HEK293 (cell line): ENCODE measurements around the gene EFCAB14.

Source experiments
- CTCF ChIA-PET: fragments of 350-600 bp; formaldehyde crosslinking; extraction: SDS; loops from one replicate; lab custom pipeline; 2021; ENCODE audit warnings: antibody characterized with exemption; lab: Yijun Ruan, JAX
- POLR2A ChIA-PET: fragments of 300-600 bp; formaldehyde crosslinking; extraction: SDS; loops from one replicate; lab custom pipeline; 2020; ENCODE audit warnings: antibody characterized with exemption, inconsistent platforms; lab: Yijun Ruan, JAX
- H3K27ac ChIP-seq: fragments of 200-500 bp; sonication (Bioruptor generic); 2 replicates; pipeline ENCODE4 v1.5.1; 2014; ENCODE audit warnings: low read depth, low read length, control low read depth, inconsistent platforms; ENCODE audit errors: extremely low read depth
- H3K36me3 ChIP-seq, 2 experiments: fragments of 200-500 bp in 1 of 2; sonication (Bioruptor generic) in 1 of 2; 1 replicate in 1 of 2; 2 replicates in 1 of 2; pipeline ENCODE4 v1.5.1; 2014 to 2017; ENCODE audit warnings: inconsistent platforms in 2 of 2, low read length in 2 of 2; ENCODE audit not compliant: control insufficient read depth in 2 of 2, insufficient read depth in 1 of 2
- H3K4me1 ChIP-seq: fragments of 200-500 bp; sonication (Bioruptor generic); 2 replicates; pipeline ENCODE4 v1.5.1; 2014; ENCODE audit warnings: mild to moderate bottlenecking, low read length, inconsistent platforms; ENCODE audit not compliant: control insufficient read depth, insufficient read depth
- H3K4me3 ChIP-seq: 2 replicates; pipeline ENCODE4 v1.5.1; 2011; ENCODE audit warnings: low read depth, mild to moderate bottlenecking, control low read depth, low read length, moderate library complexity
- H3K9me3 ChIP-seq: fragments of 200-500 bp; sonication (Bioruptor generic); 2 replicates; pipeline ENCODE4 v1.5.1; 2014; ENCODE audit warnings: low read depth, low read length, inconsistent platforms; ENCODE audit not compliant: control insufficient read depth, insufficient read depth
- GLIS1 ChIP-seq: fragments of 450-650 bp; formaldehyde crosslinking; IDR thresholded peaks from 2 replicates; pipeline ENCODE4 v1.5.1; 2016; ENCODE audit warnings: missing biosample characterization, missing genetic modification characterization
- KLF10 ChIP-seq: fragments of 450-650 bp; IDR thresholded peaks from 2 replicates; pipeline ENCODE4 v1.5.1; 2018; ENCODE audit warnings: missing biosample characterization, mild to moderate bottlenecking, missing genetic modification characterization
- PATZ1 ChIP-seq: fragments of 450-650 bp; formaldehyde crosslinking; IDR thresholded peaks from 2 replicates; pipeline ENCODE4 v1.5.1; 2016; ENCODE audit warnings: missing biosample characterization, missing genetic modification characterization
- PRDM2 ChIP-seq: fragments of 450-650 bp; formaldehyde crosslinking; IDR thresholded peaks from 2 replicates; pipeline ENCODE4 v1.5.1; 2016; ENCODE audit warnings: missing biosample characterization, missing genetic modification characterization, borderline replicate concordance
- SP7 ChIP-seq: fragments of 450-650 bp; formaldehyde crosslinking; IDR thresholded peaks from 2 replicates; pipeline ENCODE4 v1.5.1; 2016; ENCODE audit warnings: missing biosample characterization, missing genetic modification characterization
- ZFP69B ChIP-seq: fragments of 450-650 bp; formaldehyde crosslinking; IDR thresholded peaks from 2 replicates; pipeline ENCODE4 v1.5.1; 2016; ENCODE audit warnings: missing biosample characterization, missing genetic modification characterization
- ZNF10 ChIP-seq: fragments of 450-650 bp; formaldehyde crosslinking; IDR thresholded peaks from 2 replicates; pipeline ENCODE4 v1.5.1; 2017; ENCODE audit warnings: missing biosample characterization, missing genetic modification characterization
- ZNF132 ChIP-seq: fragments of 450-650 bp; formaldehyde crosslinking; IDR thresholded peaks from 2 replicates; pipeline ENCODE4 v1.5.1; 2017; ENCODE audit warnings: missing biosample characterization, missing genetic modification characterization, borderline replicate concordance
- ZNF335 ChIP-seq: fragments of 450-650 bp; formaldehyde crosslinking; conservative IDR thresholded peaks from 2 replicates; pipeline ENCODE4 v1.5.1; 2016; ENCODE audit warnings: missing biosample characterization, missing genetic modification characterization
- ZNF423 ChIP-seq: fragments of 450-650 bp; formaldehyde crosslinking; IDR thresholded peaks from 2 replicates; pipeline ENCODE4 v1.5.1; 2016; ENCODE audit warnings: missing biosample characterization, missing genetic modification characterization
- ZNF449 ChIP-seq: fragments of 450-650 bp; formaldehyde crosslinking; IDR thresholded peaks from 2 replicates; pipeline ENCODE4 v1.5.1; 2017; ENCODE audit warnings: missing biosample characterization, mild to moderate bottlenecking, missing genetic modification characterization, moderate library complexity
- ZNF548 ChIP-seq: fragments of 450-650 bp; formaldehyde crosslinking; IDR thresholded peaks from 2 replicates; pipeline ENCODE4 v1.5.1; 2016; ENCODE audit warnings: missing biosample characterization, missing genetic modification characterization
- ZNF561 ChIP-seq: fragments of 450-650 bp; IDR thresholded peaks from 2 replicates; pipeline ENCODE4 v1.5.1; 2018; ENCODE audit warnings: missing biosample characterization, missing genetic modification characterization, borderline replicate concordance
- ZNF645 ChIP-seq: fragments of 450-650 bp; formaldehyde crosslinking; IDR thresholded peaks from 2 replicates; pipeline ENCODE4; 2016; ENCODE audit warnings: missing biosample characterization, missing genetic modification characterization
- ZNF660 ChIP-seq: fragments of 450-650 bp; IDR thresholded peaks from 2 replicates; pipeline ENCODE4 v1.5.1; 2018; ENCODE audit warnings: missing biosample characterization, mild to moderate bottlenecking, missing genetic modification characterization
- ZNF664 ChIP-seq: fragments of 450-650 bp; formaldehyde crosslinking; IDR thresholded peaks from 2 replicates; pipeline ENCODE4 v1.5.1; 2016; ENCODE audit warnings: missing biosample characterization, missing genetic modification characterization
- ZXDB ChIP-seq: fragments of 450-650 bp; formaldehyde crosslinking; IDR thresholded peaks from 2 replicates; pipeline ENCODE4 v1.5.1; 2016; ENCODE audit warnings: missing biosample characterization, missing genetic modification characterization
- TF ChIP-seq, protein P1 (sequence below): fragments of 450-650 bp; formaldehyde crosslinking; IDR thresholded peaks from 2 replicates; pipeline ENCODE4 v1.5.1; 2017; ENCODE audit warnings: missing biosample characterization, missing genetic modification characterization
- TF ChIP-seq, protein P2 (sequence below): fragments of 450-650 bp; formaldehyde crosslinking; IDR thresholded peaks from 2 replicates; pipeline ENCODE4 v1.5.1; 2016; ENCODE audit warnings: missing biosample characterization, missing genetic modification characterization

The EFCAB14 gene

GRCh38 chr1:46718727-46719622 is at the start of gene EFCAB14:
EFCAB14 (minus strand) TSS chr1:46719114; CDS start chr1:46718087, 1,027 bp downstream.
- Histone ChIP-seq H3K4me1 (peaks cover 3% of the 10 kb centered on the region; the same call in 1 of the 2 replicates), H3K9me3 (no peaks in the 10 kb centered on the region), H3K27ac (peak within 1 kb of the TSS; percentile 65), H3K4me3 (peak within 1 kb of the TSS; percentile 95), H3K36me3 (peaks cover 13 to 35% of the 10 kb centered on the region in 2 experiments; a peak in 2 of 3 replicates)
- ChIA-PET CTCF (interaction anchor here (1.4 kb wide), 1 partner anchor 18 kb away, joined by 3 read pairs; no protein-coding TSS in a partner anchor), POLR2A (interaction anchor here (0.5 to 1.6 kb wide), 6 partner anchors 9 to 930 kb away, joined by 3 to 5 read pairs (median 3); partner anchors contain the start of genes MKNK1 and STIL)
- no peak for TF ChIP-seq ZNF132 (tag by site-specific recombination)
- TF ChIP-seq, protein P1, sequence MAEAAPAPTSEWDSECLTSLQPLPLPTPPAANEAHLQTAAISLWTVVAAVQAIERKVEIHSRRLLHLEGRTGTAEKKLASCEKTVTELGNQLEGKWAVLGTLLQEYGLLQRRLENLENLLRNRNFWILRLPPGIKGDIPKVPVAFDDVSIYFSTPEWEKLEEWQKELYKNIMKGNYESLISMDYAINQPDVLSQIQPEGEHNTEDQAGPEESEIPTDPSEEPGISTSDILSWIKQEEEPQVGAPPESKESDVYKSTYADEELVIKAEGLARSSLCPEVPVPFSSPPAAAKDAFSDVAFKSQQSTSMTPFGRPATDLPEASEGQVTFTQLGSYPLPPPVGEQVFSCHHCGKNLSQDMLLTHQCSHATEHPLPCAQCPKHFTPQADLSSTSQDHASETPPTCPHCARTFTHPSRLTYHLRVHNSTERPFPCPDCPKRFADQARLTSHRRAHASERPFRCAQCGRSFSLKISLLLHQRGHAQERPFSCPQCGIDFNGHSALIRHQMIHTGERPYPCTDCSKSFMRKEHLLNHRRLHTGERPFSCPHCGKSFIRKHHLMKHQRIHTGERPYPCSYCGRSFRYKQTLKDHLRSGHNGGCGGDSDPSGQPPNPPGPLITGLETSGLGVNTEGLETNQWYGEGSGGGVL: peak; percentile 38; the same call in 1 of the 2 replicates
- TF ChIP-seq ZFP69B (tag by site-specific recombination): peak; percentile 100
- TF ChIP-seq, protein P2, sequence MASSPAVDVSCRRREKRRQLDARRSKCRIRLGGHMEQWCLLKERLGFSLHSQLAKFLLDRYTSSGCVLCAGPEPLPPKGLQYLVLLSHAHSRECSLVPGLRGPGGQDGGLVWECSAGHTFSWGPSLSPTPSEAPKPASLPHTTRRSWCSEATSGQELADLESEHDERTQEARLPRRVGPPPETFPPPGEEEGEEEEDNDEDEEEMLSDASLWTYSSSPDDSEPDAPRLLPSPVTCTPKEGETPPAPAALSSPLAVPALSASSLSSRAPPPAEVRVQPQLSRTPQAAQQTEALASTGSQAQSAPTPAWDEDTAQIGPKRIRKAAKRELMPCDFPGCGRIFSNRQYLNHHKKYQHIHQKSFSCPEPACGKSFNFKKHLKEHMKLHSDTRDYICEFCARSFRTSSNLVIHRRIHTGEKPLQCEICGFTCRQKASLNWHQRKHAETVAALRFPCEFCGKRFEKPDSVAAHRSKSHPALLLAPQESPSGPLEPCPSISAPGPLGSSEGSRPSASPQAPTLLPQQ (tag by site-specific recombination): peak; percentile 100
- TF ChIP-seq ZNF335 (tag by site-specific recombination): peak; percentile 81
- TF ChIP-seq ZXDB (tag by site-specific recombination): peak; percentile 83
- TF ChIP-seq ZNF645: no peak
- peak; percentile 63 for TF ChIP-seq ZNF561 (tag by site-specific recombination)
- peak; percentile 72 for TF ChIP-seq GLIS1 (tag by site-specific recombination)
- TF ChIP-seq ZNF10 (tag by site-specific recombination): peak; percentile 43; the same call in 1 of the 2 replicates
- peak; percentile 89 for TF ChIP-seq KLF10 (tag by site-specific recombination)
- TF ChIP-seq ZNF548 (tag by site-specific recombination): no peak
- TF ChIP-seq SP7: peak; percentile 71; the same call in 1 of the 2 replicates
- TF ChIP-seq PRDM2 (tag by site-specific recombination): no peak
- TF ChIP-seq ZNF423 (tag by site-specific recombination): peak; percentile 86
- peak; percentile 76; the same call in 1 of the 2 replicates for TF ChIP-seq ZNF664 (tag by site-specific recombination)
- peak; percentile 40; the same call in 1 of the 2 replicates for TF ChIP-seq ZNF660
- TF ChIP-seq PATZ1: peak; percentile 98
- TF ChIP-seq ZNF449: peak; percentile 14; the same call in 1 of the 2 replicates
